GM12891 (cell line): ENCODE measurements around the gene HTATIP2.
"Not testable (repeated sequence)": the region's sequence is repeated elsewhere in the genome, so short reads cannot be mapped to it uniquely, and the experiment has no call there.

Experiments used
- POLR2A ChIP-seq: IDR thresholded peaks from 2 replicates; pipeline ENCODE4 v1.6.1; 2011; ENCODE audit warnings: low read depth, low read length, control low read depth
- POLR2AphosphoS5 ChIP-seq: IDR thresholded peaks from 2 replicates; pipeline ENCODE4 v1.6.1; 2011; ENCODE audit warnings: low read depth, low read length, control low read depth
- POU2F2 ChIP-seq: IDR thresholded peaks from 2 replicates; pipeline ENCODE4 v1.6.1; 2011; ENCODE audit warnings: low read depth, mild to moderate bottlenecking, control low read depth, low read length, moderate library complexity
- SPI1 ChIP-seq: IDR thresholded peaks from 2 replicates; pipeline ENCODE4 v1.6.1; 2011; ENCODE audit warnings: low read depth, low read length, control low read depth
- TAF1 ChIP-seq: IDR thresholded peaks from 2 replicates; pipeline ENCODE4 v1.6.1; 2011; ENCODE audit warnings: low read depth, low read length, control low read depth

- TF ChIP-seq POLR2A, POLR2AphosphoS5, TAF1, SPI1, POU2F2: not testable (repeated sequence)
Measured at GRCh38 chr11:20365465-20365864, 2.0 kb downstream of the HTATIP2 start.
